ENCODE measurements around the gene PLA1A.
"Not testable (repeated sequence)": the region's sequence is repeated elsewhere in the genome, so short reads cannot be mapped to it uniquely, and the experiment has no call there.

Gene PLA1A

GRCh38 chr3:119580067-119580760 lies 17.5 kb upstream of the PLA1A start:
- no peak for FAIRE-seq

GRCh38 chr3:119582178-119582577 lies 15.5 kb upstream of the PLA1A start:
- FAIRE-seq, result no peak

DNA sequence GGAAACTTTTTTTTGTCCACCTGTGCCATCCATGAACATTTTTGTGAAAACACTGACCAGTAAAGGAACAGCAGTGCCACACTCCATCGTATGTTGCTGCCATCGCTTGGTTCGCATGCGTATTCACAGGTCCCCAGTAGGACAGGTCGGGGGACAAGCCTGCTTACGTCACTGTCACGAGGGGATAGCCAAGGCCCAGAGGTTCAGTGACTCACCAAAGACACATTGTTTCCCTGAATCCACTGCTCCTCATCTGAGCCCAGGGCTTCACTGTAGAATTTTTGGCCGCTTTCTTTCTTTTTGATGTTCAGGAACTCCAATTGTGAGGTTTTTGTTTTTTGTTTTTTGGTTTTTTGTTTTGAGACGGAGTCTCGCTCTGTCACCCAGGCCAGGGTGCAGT lies 12.5 kb upstream of the PLA1A start:
- FAIRE-seq, result no peak

DNA sequence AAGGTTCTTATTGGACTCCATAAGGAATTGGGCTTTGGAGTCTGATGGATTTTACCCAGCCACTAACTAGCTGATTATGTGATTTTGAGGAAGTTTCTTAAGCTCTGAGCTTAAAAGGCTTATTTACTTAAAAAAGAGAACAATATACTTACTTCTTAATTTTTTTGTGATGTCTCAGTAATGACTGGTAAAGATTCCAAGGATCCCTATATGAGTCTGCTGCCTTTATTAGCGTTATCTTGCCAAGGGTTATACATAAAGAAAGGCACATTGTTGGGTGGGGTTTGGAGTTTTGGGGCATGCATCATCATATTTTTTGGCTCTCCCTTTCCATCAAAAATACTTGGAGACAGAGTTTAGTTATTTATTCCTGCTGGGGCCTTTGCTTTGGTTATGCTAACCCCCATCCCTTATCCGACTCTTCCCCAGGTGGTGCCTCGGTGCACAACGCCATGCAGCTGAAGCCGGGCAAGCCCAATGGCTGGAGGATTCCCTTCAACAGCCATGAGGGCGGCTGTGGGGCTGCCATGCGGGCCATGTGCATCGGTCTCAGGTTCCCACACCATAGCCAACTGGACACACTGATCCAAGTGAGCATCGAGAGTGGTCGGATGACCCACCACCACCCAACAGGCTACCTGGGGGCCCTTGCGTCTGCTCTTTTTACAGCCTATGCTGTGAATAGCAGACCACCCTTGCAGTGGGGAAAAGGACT lies 11.7 kb upstream of the PLA1A start:
- no peak for FAIRE-seq

- FAIRE-seq, result no peak
These were observed 10.9 kb upstream of the PLA1A start for GRCh38 chr3:119586733-119587172.

DNA sequence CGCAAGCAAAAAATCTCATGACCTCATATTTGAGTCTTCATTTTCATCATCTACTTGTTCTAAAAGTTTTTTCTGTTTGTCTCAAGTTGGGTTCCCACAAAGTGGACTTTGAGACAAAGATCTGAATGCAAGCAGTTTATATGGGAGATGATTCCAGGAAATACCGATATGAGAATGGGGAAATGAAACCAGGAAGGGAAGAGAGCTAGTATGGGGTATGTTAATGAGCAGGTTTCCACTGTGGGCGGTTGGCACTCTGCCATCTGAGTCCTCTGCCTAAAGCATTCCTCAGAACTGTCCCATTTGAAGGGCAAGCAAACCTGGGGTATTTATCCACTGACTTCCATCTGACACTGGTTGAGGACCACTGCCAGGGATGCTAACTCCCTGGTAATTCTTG lies 9.6 kb upstream of the PLA1A start:
- FAIRE-seq, result no peak

DNA sequence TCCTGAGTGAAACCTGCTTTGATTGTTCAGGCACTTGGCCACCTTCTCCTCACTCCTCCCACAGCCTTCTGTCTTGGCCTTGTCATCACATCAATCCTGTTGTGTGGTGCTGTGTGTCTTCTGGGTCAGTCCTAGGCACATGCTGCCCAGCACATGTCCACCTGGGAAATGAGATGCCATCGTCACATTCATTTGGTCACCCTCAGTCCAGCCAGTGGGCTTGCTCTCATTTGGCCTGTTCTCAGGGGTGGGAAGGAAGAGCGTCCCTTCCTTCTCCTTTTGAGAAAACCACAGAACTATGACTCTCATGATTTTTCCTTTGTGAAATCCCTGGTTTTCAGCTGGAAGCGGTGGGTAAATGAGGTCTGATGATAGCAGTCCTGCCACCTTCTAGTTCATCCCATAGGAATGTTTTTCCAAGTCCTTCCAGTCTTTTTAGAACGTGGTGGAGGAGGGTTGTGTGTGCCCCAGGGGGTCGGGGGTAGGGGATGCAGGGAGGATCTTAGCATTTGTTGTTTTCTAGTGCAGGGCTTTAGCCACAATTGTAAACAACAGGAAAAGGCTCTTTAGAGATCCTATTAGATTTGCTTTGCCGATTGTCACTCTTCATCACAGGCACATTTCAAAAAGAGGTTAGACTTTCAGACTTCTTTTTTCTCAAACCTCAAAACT lies 8.4 kb upstream of the PLA1A start:
- no peak for FAIRE-seq

- FAIRE-seq, result no peak
These were observed 7.0 kb upstream of the PLA1A start for GRCh38 chr3:119590706-119591105.

GRCh38 chr3:119592861-119593260 lies 4.8 kb upstream of the PLA1A start:
- FAIRE-seq, result no peak

DNA sequence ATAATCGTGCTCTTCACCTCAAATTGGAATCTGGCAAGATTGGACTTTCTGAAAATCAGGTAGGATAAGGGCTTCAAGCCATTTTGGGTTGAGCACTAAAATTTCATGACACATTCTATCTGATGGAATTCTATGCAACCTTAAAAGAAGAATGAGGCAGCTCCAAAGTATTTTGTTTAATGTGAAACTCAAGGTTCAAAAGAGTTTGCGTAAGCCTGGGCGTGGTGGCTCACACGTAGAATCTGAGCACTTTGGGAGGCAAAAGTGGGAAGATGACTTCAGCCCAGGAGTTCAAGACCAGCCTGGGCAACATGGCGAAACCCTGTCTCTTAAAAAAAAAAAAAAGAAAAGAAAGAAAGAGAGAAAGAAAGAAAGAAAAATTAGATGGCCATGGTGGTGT lies 3.6 kb upstream of the PLA1A start:
- FAIRE-seq, result no peak

- not testable (repeated sequence) for FAIRE-seq
These were observed 2.8 kb upstream of the PLA1A start for GRCh38 chr3:119594929-119595328.

- FAIRE-seq, result no peak
These were observed 1.9 kb upstream of the PLA1A start for GRCh38 chr3:119595639-119596334.

DNA sequence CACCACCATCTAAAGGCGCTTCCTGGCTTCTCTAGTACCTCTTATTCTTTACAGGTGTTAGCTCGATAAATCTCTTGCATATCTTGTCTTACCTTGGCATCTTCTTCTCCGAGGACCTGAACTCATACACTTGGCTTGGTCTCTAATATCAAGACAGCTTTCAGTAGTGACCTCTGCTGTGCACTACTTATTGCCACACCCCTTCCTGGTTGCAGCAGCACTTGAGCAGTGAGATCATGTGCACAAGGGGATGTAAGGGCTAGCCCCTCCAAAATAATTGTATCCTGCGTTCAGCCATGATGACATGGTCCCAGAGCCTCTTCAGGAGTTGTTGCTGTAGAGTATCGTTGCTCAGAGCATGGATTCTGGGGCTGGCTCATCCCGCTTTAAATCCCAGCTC lies 1.3 kb upstream of the PLA1A start:
- FAIRE-seq, result no peak

DNA sequence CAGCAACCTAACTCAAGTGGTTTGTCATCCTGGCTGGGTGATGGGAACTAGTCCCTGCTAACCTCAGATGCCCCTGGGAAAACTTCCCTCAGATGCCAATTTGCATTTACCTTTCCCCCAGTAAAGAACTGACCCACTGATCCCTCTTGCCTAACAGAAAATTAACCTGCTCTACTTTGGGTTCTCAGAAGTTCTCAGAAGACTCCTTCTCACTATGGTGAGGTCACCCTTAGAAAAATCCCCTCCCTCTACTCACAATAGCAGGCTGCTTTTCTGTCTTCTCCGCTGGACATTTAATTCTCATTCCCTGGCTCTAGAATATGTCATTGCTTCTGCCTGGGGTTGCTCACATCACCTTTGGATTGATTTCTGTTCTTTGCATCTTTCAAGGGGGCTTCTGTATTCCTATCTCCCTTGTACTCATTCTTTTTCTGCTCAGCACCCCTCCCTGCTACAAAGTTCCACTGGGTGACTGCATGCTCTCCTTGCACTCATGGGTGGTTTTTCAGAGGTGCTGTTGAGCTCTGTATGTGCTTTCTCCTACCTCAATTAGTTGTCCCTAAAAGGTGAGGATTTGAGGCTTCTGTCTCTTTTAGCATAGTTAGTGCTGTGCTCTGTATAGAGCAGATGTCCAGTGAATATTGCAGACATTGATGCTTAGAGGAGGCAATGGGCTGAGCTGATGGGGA lies 869 bp downstream of the PLA1A start:
- FAIRE-seq, result no peak

GRCh38 chr3:119599558-119600174 lies 2.0 kb downstream of the PLA1A start:
- no peak for FAIRE-seq

- no peak for FAIRE-seq
These were observed 3.0 kb downstream of the PLA1A start for GRCh38 chr3:119600732-119601131.

- no peak for FAIRE-seq
These were observed 3.5 kb downstream of the PLA1A start for GRCh38 chr3:119601154-119601553.

DNA sequence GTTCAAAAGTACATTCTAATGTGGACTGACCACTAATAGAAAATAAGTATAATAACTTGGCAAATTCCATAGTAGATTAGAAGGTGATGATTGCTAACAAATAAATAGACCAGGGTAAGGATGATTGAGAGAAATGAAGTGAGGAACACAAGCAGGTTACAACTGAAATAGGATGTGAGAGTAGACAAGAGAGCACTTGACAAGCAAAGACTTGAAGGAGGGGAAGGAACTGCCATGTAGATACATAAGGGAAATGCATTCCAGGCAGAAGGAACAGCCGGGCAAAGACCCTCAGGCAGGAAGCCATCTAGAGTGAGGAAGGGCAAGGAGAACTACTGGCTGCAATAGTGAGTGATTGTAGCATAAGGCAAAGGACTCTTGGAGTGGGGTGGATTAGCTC lies 5.0 kb downstream of the PLA1A start:
- FAIRE-seq, result no peak

DNA sequence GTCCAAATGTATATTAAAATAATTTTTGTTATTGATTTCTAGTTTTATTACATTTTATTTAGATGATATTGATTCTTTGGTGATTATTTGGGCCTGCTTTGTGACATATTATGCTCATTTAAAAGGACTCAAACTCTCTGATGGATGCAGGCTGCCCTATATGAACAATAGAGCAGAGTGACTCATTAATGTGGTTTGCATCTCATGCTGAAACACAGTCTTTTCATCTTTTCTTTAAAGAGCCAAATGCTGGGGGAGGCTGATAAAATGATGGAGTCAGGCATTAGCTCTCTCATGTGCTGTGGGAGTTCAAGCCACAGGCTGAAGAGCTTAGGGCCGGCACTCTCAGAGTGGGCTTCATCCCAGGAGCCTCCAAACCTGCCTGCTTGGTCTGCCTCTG lies 7.2 kb downstream of the PLA1A start:
- no peak for FAIRE-seq

- no peak for FAIRE-seq
These were observed 10.8 kb downstream of the PLA1A start for GRCh38 chr3:119608405-119609000.

DNA sequence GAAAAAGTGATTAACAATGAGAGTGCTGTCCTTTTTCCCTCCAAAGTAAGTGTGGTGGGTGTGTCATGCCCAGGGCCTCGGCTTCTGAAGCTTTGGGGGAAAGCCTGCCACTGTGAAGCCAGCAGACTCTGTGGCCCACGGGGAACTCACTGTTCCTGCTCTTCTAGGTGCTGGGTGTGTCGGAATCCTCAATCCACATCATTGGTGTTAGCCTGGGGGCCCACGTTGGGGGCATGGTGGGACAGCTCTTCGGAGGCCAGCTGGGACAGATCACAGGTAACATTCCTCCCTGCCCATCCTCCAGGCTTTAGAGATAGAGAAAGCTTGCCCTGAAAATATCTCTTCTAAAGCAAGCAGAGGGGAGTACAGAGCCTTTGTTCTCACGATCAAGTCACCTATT lies 11.6 kb downstream of the PLA1A start:
- no peak for FAIRE-seq

DNA sequence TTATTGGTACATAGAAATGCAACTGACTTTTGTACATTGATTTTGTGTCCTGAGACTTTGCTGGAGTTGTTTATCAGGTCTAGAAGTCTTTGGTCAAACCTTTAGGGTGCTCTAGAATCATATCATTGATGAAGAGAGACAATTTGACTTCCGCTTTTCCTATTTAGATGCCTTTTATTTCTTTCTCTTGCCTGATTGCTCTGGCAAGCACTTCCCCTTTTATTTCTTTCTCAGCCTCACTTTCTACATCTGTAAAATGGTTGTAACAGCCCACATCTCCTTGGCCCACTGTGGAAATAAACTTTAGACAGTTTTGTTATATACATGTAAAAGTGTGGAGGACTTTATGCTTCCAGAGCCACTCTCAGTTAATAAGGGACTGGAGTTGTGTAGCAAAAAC lies 14.0 kb downstream of the PLA1A start:
- FAIRE-seq, result no peak
